Measurements from ENCODE around the gene OGDHL.

The OGDHL gene

GRCh38 chr10:49749556-49750491, 12.3 kb downstream of the OGDHL start:
- Histone ChIP-seq H3K36me3 (no peaks in the 10 kb centered on the region), H3K4me1 (no peaks in the 10 kb centered on the region), H3K4me3 (no peak overlapping the region), H3K27me3 (peaks cover 0 to 23% of the 10 kb centered on the region in 2 donors), H3K27ac (no peak overlapping the region), H3K9me3 (no peaks in the 10 kb centered on the region)
- no peak for DNase-seq
- intact Hi-C loops (cut with DNase I; ENCODE audit: low total_unique reads): no loop called here
- TF ChIP-seq CTCF (IDR thresholded peaks at IDR 0.05): no peak

- no peak for DNase-seq
- intact Hi-C loops (cut with DNase I; ENCODE audit: low total_unique reads): no loop called here
- Histone ChIP-seq H3K9me3 (no peaks in the 10 kb centered on the region), H3K27ac (no peak overlapping the region), H3K36me3 (no peaks in the 10 kb centered on the region), H3K4me1 (no peaks in the 10 kb centered on the region), H3K27me3 (peaks cover 0 to 25% of the 10 kb centered on the region in 2 donors), H3K4me3 (no peak overlapping the region)
- no peak for TF ChIP-seq CTCF (IDR thresholded peaks at IDR 0.05)
These were observed 13.0 kb downstream of the OGDHL start for GRCh38 chr10:49749144-49749543.

- no peak for DNase-seq
These were observed 14.1 kb downstream of the OGDHL start for GRCh38 chr10:49748006-49748405.

GRCh38 chr10:49747303-49747646, 14.8 kb downstream of the OGDHL start:
- Histone ChIP-seq H3K4me3 (no peak overlapping the region), H3K27ac (no peak overlapping the region), H3K4me1 (no peaks in the 10 kb centered on the region), H3K36me3 (no peaks in the 10 kb centered on the region), H3K9me3 (no peaks in the 10 kb centered on the region), H3K27me3 (peaks cover 0 to 27% of the 10 kb centered on the region in 2 donors)
- DNase-seq: no peak
- TF ChIP-seq CTCF (IDR thresholded peaks at IDR 0.05): no peak
- intact Hi-C loops (cut with DNase I; ENCODE audit: low total_unique reads): no loop called here

More at GRCh38 chr10:49748006-49748405, 14.1 kb downstream of the OGDHL start:
- Histone ChIP-seq H3K9me3 (no peaks in the 10 kb centered on the region), H3K27me3 (peaks cover 0 to 26% of the 10 kb centered on the region in 2 donors), H3K36me3 (no peaks in the 10 kb centered on the region), H3K4me3 (no peak overlapping the region), H3K4me1 (no peaks in the 10 kb centered on the region), H3K27ac (no peak overlapping the region)
- intact Hi-C loops (cut with DNase I; ENCODE audit: low total_unique reads): no loop called here
- TF ChIP-seq CTCF (IDR thresholded peaks at IDR 0.05): no peak

- no peak overlapping the region for H3K27ac ChIP-seq
- H3K36me3 ChIP-seq: no peaks in the 10 kb centered on the region
- DNase-seq: no peak
- TF ChIP-seq CTCF (IDR thresholded peaks at IDR 0.05): no peak
- intact Hi-C loops (cut with DNase I; ENCODE audit: low total_unique reads): no loop called here
- no peaks in the 10 kb centered on the region for H3K9me3 ChIP-seq
- H3K4me1 ChIP-seq: no peaks in the 10 kb centered on the region
- peaks cover 0 to 23% of the 10 kb centered on the region in 2 donors for H3K27me3 ChIP-seq
- no peak overlapping the region for H3K4me3 ChIP-seq
These were observed 15.4 kb downstream of the OGDHL start for GRCh38 chr10:49746626-49747302.
